Subcutaneous adipose tissue (tissue), 4 donors: ENCODE results near the gene TFRC. TPM values are rescaled to one million over a fixed set of nuclear protein-coding genes. Genes with fewer than 3 reads are reported as not detected.

Source experiments
- total RNA-seq, 4 donors: library from RNA; depleted of rRNA; stranded (reverse); fragments of >200 nt; gene quantifications; one replicate each; pipeline ENCODE4 v1.1.0, GENCODE V29; 2016
- TF ChIP-seq, protein P1 (sequence below): fragments of 450-650 bp; IDR thresholded peaks from one replicate; pipeline ENCODE4 v1.5.1; 2016; ENCODE audit warnings: low read depth, mild to moderate bottlenecking, control low read depth, antibody characterized with exemption, moderate library complexity

Gene TFRC
- total RNA-seq, 4 donors from 2014 or later: 47.1 to 546 (median 92.2) TPM

DNA sequence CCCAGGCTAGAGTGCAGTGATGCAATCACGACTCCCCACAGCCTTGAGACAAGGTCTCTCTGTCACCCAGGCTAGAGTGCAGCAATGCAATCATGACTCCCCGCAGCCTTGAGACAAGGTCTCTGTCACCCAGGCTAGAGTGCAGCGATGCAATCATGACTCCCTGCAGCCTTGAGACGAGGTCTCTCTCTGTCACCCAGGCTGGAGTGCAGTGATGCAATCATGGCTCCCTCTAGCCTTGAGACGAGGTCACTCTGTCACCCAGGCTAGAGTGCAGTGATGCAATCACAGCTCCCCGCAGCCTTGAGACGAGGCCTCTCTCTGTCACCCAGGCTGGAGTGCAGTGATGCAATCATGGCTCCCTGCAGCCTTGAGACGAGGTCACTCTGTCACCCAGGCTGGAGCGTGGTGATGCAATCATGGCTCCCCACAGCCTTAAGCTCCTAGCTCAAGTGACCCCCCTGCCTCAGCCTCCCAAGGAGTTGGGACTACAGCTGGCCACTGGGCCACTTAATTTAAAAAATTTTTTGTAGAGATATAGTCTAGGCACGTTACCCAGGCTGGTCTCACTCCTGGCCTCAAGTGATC, 26.1 kb downstream of the TFRC start:
- TF ChIP-seq, protein P1, sequence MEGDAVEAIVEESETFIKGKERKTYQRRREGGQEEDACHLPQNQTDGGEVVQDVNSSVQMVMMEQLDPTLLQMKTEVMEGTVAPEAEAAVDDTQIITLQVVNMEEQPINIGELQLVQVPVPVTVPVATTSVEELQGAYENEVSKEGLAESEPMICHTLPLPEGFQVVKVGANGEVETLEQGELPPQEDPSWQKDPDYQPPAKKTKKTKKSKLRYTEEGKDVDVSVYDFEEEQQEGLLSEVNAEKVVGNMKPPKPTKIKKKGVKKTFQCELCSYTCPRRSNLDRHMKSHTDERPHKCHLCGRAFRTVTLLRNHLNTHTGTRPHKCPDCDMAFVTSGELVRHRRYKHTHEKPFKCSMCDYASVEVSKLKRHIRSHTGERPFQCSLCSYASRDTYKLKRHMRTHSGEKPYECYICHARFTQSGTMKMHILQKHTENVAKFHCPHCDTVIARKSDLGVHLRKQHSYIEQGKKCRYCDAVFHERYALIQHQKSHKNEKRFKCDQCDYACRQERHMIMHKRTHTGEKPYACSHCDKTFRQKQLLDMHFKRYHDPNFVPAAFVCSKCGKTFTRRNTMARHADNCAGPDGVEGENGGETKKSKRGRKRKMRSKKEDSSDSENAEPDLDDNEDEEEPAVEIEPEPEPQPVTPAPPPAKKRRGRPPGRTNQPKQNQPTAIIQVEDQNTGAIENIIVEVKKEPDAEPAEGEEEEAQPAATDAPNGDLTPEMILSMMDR: no peak

DNA sequence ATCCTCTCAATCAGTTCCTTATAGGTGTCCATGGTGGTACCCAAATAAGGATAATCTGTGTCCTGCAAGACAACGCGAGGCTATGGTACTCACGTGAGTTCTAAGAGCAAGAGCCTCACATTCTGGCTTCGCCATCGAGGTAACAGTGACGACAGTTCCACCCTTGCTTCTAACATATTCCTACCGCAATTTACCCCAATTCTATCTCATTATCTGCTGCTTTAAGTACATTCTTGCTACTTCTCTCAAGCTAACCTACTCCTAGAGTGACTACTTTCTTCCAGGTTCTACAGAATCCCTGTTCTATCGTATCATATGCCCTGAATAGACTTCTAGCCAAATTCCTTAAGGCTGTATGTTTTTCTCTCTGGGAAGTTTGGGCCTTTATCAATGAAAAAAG, 26.6 kb downstream of the TFRC start:
- TF ChIP-seq, protein P1: no peak

DNA sequence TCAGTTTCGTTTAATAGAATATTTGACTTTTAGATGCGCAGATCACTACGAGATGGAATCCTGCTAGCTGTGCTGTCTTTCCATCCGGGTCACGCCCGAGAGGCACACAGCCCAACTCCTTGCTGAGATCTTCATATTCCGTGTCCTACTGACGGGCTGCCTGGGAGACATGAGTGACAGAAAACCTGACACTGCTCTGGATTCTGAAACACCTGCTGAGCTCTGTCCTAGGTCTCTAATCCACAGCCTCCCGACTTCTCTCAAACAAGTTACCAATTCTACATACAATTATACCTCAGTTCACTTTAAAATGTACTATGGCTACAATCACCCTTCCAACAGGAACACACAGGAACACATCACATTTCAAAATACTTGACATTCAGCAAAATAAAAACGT, 27.2 kb downstream of the TFRC start:
- TF ChIP-seq, protein P1: no peak

DNA sequence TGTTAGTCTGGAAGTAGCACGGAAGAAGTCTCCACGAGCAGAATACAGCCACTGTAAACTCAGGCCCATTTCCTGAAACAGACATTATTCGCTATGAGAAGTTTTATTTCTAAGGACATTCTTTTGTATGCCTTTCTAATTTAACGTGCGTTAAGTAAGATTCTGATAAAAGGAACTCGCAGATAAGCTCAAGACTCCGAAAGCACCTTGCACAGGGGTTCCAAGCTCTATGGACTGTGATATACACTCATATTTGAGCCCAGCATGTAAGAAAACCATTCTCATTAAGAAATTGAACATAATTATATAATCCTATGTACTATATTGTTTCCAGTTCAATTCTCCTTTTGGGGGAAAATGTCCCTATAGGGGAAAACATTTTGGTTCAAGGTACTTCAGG, 28.4 kb downstream of the TFRC start:
- TF ChIP-seq, protein P1: no peak

DNA sequence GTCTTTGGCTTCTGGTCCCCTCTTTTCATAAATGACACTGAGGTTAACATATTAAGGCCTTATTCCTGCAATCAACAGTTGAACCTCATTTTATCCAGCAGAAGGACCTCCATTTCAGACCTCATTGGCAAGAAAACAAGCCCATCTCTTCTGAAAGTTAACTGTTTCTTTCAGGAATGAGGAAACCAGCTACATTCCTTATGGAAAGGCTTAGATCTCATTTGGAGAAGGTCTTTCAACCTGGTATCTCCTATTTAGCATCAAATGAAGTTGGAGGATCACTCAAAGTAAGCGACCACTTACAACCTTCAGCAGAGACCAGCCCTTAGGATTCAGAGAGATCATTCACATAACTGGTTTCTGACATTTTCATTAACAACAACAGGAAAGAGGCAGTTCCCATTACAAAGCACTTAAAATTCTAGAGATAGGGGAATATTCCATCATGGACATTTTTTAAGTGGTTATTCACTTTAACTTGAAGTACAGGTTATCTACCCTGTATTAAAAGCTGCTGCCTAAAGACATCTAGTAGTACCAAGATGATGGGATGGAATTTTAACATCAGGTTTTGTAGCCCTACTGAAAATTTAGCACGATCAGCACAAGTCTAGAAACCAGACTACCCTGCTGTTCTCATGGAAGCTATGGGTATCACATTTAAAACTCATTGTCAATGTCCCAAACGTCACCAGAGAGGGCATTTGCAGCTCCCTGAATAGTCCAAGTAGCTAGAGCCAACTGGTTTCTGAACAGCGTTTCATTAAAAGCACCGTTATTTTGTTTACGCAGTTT, 30.4 kb downstream of the TFRC start:
- TF ChIP-seq, protein P1: no peak

DNA sequence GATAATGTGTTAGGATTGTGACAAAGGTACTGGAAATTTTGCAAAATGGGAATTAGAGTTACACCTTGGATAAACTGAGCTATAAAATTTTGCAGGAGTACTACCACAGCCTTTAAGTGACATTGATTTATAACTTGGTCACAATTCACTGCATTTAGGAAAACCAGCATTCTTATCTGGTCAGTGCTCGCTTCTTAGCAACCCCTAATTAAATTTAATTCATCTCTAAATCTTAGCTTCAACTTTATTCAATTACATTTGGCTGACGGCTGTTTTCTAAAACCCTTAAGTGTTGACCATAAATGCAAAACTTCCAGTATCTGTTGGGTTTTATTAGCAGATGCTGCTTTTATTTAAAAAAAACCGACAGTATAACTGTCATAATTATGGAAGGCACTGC, 31.3 kb downstream of the TFRC start:
- TF ChIP-seq, protein P1: no peak

DNA sequence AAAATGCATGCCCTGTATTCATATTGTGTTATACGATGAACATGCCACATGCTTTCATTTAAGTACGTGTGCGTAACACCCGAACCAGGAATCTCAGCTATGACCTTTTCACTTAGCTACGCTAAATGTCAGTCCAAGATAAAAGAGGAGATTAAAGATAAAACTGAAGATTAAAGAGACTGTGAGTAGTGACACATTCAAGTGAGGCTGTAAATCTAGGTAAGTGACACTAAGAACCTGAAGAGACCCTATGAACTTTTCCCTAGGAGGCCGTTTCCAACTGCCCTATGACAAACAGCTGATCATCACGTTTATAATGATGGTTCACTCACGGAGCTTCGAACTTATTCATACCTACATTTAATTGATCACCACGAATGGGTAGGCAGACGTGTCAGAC, 32.2 kb downstream of the TFRC start:
- TF ChIP-seq, protein P1: no peak
